ENCODE data around the gene KLHDC8A. TPM values are rescaled to one million over a fixed set of nuclear protein-coding genes. Genes with fewer than 3 reads are reported as not detected.
"Not testable (repeated sequence)": the region's sequence is repeated elsewhere in the genome, so short reads cannot be mapped to it uniquely, and the experiment has no call there.

The KLHDC8A gene
- polyA plus RNA-seq, 1 experiment: not detected

DNA sequence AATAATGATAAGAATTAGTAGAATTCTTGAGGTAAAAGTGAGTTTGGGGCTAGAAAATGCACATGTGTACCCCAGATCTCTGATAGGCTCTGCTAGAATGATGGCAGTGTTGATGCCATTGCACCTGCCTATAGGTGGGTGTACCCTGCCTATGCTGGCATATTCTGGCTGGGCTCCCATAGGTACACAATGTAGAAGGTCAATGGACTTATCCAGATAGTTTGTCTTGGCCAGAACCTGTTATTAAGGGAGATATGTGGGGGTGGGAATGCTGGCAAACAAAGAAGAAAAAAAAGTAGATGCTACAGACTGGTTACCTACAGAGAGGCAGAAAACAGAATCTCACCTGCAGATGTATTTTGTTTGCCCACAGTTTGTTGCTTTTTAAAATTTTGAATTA is 14.1 kb upstream of the KLHDC8A start:
- POLR2A ChIA-PET: no interaction called here
- Histone ChIP-seq H3K27me3 (ENCODE audit: control insufficient read depth, insufficient read depth, low read length) (peaks cover 1% of the 10 kb centered on the region), H3K4me3 (ENCODE audit: low read depth, low read length) (no peak overlapping the region), H3K36me3 (ENCODE audit: control insufficient read depth, insufficient read depth, low read length) (no peaks in the 10 kb centered on the region)
- DNase-seq (ENCODE audit: low read depth): no peak
- CTCF ChIA-PET: interaction anchor here (1.0 to 2.5 kb wide), 3 partner anchors 16 to 154 kb away, joined by 3 to 10 read pairs (median 5); no protein-coding TSS in a partner anchor
- TF ChIP-seq, protein P1, sequence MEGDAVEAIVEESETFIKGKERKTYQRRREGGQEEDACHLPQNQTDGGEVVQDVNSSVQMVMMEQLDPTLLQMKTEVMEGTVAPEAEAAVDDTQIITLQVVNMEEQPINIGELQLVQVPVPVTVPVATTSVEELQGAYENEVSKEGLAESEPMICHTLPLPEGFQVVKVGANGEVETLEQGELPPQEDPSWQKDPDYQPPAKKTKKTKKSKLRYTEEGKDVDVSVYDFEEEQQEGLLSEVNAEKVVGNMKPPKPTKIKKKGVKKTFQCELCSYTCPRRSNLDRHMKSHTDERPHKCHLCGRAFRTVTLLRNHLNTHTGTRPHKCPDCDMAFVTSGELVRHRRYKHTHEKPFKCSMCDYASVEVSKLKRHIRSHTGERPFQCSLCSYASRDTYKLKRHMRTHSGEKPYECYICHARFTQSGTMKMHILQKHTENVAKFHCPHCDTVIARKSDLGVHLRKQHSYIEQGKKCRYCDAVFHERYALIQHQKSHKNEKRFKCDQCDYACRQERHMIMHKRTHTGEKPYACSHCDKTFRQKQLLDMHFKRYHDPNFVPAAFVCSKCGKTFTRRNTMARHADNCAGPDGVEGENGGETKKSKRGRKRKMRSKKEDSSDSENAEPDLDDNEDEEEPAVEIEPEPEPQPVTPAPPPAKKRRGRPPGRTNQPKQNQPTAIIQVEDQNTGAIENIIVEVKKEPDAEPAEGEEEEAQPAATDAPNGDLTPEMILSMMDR (IDR thresholded peaks at IDR 0.05; ENCODE audit: insufficient read depth, low read depth, low read length): no peak

DNA sequence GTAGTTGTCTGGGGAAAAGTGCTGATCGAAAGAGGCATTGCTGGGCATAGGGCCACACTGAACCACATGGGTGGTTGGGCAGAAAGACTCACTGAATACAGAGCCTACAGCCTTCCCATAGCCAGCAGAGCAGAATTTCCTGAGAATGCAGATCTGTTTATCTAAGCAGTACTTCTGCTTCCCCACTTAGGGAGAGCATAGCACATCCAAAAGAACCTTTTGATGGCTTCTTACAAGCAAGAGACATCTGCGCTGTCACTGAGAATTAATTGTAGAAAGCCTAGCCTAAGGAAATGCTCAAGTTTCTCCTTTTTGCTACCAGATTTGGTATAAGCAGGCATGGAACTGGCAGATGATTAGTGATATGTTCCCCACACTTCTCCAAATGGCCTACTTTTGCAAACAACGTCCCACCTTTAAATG is 13.0 kb upstream of the KLHDC8A start:
- no peaks in the 10 kb centered on the region for H3K36me3 ChIP-seq (ENCODE audit: control insufficient read depth, insufficient read depth, low read length)
- ChIA-PET POLR2A (no interaction called here), CTCF (interaction anchor here (0.6 to 2.5 kb wide), 6 partner anchors 10 to 155 kb away, joined by 3 to 10 read pairs (median 4); no protein-coding TSS in a partner anchor)
- TF ChIP-seq, protein P1 (IDR thresholded peaks at IDR 0.05; ENCODE audit: insufficient read depth, low read depth, low read length): no peak
- H3K27me3 ChIP-seq (ENCODE audit: control insufficient read depth, insufficient read depth, low read length): peaks cover 1% of the 10 kb centered on the region
- DNase-seq (ENCODE audit: low read depth): no peak
- H3K4me3 ChIP-seq (ENCODE audit: low read depth, low read length): no peak overlapping the region

DNA sequence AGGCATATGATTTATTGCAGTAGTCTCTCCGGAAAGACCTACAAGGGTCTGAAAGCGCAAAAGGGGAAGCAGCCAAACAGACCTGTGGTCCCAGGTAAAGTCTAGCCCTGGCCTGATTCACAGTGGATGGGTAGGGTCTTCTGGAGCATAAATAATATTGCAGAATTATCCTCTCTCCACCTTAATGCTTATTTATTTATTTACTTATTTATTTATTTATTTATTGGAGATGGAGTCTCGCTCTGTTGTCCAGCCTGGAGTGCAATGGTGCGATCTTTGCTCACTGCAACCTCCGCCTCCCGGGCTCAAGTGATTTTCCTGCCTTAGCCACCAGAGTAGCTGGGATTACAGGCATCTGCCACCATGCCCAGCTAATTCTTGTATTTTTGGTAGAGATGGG is 11.8 kb upstream of the KLHDC8A start:
- ChIA-PET POLR2A (no interaction called here), CTCF (interaction anchor here (0.7 to 6.7 kb wide), 2 partner anchors 14 to 33 kb away, joined by 3 to 47 read pairs; no protein-coding TSS in a partner anchor)
- Histone ChIP-seq H3K4me3 (ENCODE audit: low read depth, low read length) (no peak overlapping the region), H3K27me3 (ENCODE audit: control insufficient read depth, insufficient read depth, low read length) (peaks cover 1% of the 10 kb centered on the region), H3K36me3 (ENCODE audit: control insufficient read depth, insufficient read depth, low read length) (no peaks in the 10 kb centered on the region)
- no peak for DNase-seq (ENCODE audit: low read depth)
- TF ChIP-seq, protein P1 (IDR thresholded peaks at IDR 0.05; ENCODE audit: insufficient read depth, low read depth, low read length): no peak

GRCh38 chr1:205365945-205366463 is 9.3 kb upstream of the KLHDC8A start:
- no peak for DNase-seq (ENCODE audit: low read depth)
- Histone ChIP-seq H3K4me3 (ENCODE audit: low read depth, low read length) (no peak overlapping the region), H3K27me3 (ENCODE audit: control insufficient read depth, insufficient read depth, low read length) (peaks cover 9% of the 10 kb centered on the region), H3K36me3 (ENCODE audit: control insufficient read depth, insufficient read depth, low read length) (no peaks in the 10 kb centered on the region)
- POLR2A ChIA-PET: no interaction called here
- TF ChIP-seq, protein P1 (IDR thresholded peaks at IDR 0.05; ENCODE audit: insufficient read depth, low read depth, low read length): no peak
- CTCF ChIA-PET: interaction anchor here (0.8 to 6.7 kb wide), 5 partner anchors 12 to 194 kb away, joined by 3 to 47 read pairs (median 4); no protein-coding TSS in a partner anchor

DNA sequence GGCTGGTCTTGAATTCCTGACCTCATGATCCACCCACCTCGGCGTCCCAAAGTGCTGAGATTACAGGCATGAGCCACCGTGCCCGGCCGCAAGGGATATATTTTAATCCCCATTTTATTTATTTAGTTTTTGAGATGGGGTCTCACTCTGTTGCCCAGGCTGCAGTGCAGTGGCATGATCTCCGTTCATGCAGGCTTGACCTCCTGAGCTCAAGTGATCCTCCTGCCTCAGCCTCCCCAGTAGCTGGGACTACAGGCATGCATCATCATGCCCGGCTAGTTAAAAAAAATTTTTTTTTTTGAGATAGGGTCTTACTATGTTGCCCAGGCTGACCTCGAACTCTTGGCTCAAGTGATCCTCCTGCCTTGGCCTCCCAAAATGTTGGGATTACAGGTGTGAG is 8.4 kb upstream of the KLHDC8A start:
- peaks cover 14% of the 10 kb centered on the region for H3K27me3 ChIP-seq (ENCODE audit: control insufficient read depth, insufficient read depth, low read length)
- POLR2A ChIA-PET; DNase-seq (ENCODE audit: low read depth); H3K36me3 ChIP-seq (ENCODE audit: control insufficient read depth, insufficient read depth, low read length); H3K4me3 ChIP-seq (ENCODE audit: low read depth, low read length): not testable (repeated sequence)
- CTCF ChIA-PET: interaction anchor here (0.9 to 6.7 kb wide), 4 partner anchors 9 to 195 kb away, joined by 3 to 47 read pairs (median 4); no protein-coding TSS in a partner anchor

GRCh38 chr1:205360891-205361290 is 4.2 kb upstream of the KLHDC8A start:
- Histone ChIP-seq H3K27me3 (ENCODE audit: control insufficient read depth, insufficient read depth, low read length) (peaks cover 37% of the 10 kb centered on the region), H3K36me3 (ENCODE audit: control insufficient read depth, insufficient read depth, low read length) (no peaks in the 10 kb centered on the region), H3K4me3 (ENCODE audit: low read depth, low read length) (no peak overlapping the region)
- DNase-seq (ENCODE audit: low read depth): no peak
- ChIA-PET CTCF (interaction anchor here (1.6 kb wide), 2 partner anchors 88 to 124 kb away, joined by 3 read pairs; no protein-coding TSS in a partner anchor), POLR2A (no interaction called here)
- TF ChIP-seq, protein P1 (IDR thresholded peaks at IDR 0.05; ENCODE audit: insufficient read depth, low read depth, low read length): no peak
